ENCODE results near the gene MARCHF7. TPM values are rescaled to one million over a fixed set of nuclear protein-coding genes. Genes with fewer than 3 reads are reported as not detected.

The MARCHF7 gene
- total and polyA plus RNA-seq, 2 of the 13 experiments (the other 11 are each of a cell fraction or from before 2014, with no cell fraction given): 32.8 to 88.5 TPM

DNA sequence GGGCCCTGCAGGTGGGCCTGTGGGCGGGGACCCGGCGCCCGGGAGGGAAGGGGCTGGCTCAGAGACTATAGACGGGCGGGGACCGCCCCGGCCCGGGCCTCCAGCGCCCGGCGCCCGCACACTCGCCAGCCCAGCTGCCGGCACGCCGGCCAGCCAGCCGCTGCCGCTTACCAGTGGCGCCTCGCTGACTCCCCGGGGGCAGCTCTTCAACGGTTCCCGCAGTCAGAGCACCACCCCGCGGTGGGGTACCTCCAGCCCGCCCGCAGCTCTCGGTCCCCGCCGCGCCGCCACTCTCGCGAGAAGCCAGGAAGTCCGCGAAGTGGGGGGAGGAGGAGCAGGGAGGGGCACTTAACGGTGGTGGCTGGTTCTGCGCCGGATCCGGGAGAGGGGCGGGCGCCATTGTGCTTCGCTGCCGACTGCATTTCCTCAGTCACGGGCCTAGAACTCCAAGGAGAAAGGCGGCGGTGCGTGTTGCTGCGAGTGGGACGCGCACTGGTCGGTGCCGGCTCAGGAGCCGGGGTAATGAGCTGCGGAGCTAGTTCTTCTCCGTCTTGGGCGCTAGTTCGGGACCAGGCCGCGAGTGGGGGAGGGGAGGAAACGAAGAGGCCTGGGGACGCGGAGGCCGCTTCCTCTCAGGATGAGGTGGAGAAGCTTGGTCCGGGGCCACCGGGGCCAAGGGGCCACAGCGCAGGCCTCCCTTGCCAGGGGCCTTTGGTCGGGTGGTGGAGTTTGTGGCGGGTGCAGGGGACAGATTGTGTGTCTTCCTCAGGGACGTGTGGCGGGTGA is at the start of gene MARCHF7 (continued):
- TF ChIP-seq, protein P1, sequence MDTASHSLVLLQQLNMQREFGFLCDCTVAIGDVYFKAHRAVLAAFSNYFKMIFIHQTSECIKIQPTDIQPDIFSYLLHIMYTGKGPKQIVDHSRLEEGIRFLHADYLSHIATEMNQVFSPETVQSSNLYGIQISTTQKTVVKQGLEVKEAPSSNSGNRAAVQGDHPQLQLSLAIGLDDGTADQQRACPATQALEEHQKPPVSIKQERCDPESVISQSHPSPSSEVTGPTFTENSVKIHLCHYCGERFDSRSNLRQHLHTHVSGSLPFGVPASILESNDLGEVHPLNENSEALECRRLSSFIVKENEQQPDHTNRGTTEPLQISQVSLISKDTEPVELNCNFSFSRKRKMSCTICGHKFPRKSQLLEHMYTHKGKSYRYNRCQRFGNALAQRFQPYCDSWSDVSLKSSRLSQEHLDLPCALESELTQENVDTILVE (CRISPR knock-in tag; IDR thresholded peaks at IDR 0.05): peak; percentile 92
- TF ChIP-seq, protein P2, sequence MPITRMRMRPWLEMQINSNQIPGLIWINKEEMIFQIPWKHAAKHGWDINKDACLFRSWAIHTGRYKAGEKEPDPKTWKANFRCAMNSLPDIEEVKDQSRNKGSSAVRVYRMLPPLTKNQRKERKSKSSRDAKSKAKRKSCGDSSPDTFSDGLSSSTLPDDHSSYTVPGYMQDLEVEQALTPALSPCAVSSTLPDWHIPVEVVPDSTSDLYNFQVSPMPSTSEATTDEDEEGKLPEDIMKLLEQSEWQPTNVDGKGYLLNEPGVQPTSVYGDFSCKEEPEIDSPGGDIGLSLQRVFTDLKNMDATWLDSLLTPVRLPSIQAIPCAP (CRISPR knock-in tag; IDR thresholded peaks at IDR 0.05; ENCODE audit: low read depth): no peak
- peak; percentile 89 for TF ChIP-seq HNRNPH1 (optimal IDR thresholded peaks at IDR 0.05; ENCODE audit: low read depth, low read length)
- TF ChIP-seq, protein P3, sequence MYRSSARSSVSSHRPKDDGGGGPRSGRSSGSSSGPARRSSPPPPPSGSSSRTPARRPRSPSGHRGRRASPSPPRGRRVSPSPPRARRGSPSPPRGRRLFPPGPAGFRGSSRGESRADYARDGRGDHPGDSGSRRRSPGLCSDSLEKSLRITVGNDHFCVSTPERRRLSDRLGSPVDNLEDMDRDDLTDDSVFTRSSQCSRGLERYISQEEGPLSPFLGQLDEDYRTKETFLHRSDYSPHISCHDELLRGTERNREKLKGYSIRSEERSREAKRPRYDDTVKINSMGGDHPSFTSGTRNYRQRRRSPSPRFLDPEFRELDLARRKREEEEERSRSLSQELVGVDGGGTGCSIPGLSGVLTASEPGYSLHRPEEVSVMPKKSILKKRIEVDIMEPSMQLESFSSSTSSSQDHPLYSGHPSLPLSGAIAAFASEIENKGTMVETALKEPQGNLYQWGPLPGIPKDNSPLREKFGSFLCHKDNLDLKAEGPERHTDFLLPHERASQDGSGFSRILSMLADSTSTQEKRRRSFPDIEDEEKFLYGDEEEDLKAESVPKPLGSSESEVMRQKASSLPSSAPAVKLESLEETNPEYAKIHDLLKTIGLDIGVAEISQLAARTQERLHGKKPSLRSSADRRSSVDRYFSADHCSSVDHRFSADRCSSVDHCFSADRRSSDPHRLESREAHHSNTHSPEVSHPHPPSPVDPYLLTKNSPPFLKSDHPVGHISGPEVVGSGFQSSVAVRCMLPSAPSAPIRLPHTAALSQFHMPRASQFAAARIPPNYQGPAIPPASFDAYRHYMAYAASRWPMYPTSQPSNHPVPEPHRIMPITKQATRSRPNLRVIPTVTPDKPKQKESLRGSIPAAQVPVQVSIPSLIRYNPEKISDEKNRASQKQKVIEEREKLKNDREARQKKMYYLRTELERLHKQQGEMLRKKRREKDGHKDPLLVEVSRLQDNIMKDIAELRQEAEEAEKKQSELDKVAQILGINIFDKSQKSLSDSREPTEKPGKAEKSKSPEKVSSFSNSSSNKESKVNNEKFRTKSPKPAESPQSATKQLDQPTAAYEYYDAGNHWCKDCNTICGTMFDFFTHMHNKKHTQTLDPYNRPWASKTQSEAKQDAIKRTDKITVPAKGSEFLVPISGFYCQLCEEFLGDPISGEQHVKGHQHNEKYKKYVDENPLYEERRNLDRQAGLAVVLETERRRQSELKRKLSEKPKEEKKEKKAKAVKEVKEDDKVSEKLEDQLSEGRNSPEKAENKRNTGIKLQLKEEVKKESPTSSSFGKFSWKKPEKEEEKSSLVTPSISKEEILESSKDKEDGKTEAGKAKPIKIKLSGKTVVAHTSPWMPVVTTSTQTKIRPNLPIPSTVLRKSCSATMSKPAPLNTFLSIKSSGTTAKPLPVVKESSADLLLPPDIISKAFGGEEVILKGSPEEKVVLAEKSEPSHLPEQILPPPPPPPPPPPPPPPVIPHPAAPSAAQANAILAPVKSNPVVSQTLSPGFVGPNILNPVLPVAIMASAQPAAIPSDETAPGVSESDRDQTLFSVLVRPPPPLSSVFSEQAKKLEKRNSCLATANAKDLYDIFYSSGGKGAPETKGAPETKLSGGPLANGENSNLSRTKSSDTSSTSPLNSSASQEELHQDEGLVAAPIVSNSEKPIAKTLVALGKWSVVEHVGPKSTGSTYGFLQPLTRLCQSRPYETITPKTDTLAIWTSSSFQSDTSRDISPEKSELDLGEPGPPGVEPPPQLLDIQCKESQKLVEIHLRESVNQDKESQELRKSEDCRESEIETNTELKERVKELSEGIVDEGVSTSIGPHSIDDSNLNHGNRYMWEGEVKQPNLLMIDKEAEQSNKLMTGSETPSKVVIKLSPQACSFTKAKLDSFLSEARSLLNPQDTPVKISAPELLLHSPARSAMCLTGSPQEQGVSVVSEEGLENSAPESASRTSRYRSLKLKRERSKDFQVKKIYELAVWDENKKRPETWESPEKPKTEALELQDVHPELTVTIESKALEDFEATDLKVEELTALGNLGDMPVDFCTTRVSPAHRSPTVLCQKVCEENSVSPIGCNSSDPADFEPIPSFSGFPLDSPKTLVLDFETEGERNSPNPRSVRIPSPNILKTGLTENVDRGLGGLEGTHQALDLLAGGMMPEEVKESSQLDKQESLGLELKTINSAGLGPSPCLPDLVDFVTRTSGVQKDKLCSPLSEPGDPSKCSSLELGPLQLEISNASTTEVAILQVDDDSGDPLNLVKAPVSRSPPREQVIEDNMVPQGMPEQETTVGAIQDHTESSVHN (CRISPR knock-in tag; IDR thresholded peaks at IDR 0.05): peak; percentile 20; the same call in 1 of the 2 replicates
- no peak; the same call in 1 of the 2 replicates for TF ChIP-seq NFYC (CRISPR knock-in tag; IDR thresholded peaks at IDR 0.05)
- TF ChIP-seq, protein P4, sequence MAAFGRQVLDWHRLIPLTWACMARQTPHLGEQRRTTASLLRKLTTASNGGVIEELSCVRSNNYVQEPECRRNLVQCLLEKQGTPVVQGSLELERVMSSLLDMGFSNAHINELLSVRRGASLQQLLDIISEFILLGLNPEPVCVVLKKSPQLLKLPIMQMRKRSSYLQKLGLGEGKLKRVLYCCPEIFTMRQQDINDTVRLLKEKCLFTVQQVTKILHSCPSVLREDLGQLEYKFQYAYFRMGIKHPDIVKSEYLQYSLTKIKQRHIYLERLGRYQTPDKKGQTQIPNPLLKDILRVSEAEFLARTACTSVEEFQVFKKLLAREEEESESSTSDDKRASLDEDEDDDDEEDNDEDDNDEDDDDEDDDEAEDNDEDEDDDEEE (CRISPR knock-in tag; IDR thresholded peaks at IDR 0.05): peak; percentile 97
- TF ChIP-seq ZNF235 (CRISPR knock-in tag; IDR thresholded peaks at IDR 0.05; ENCODE audit: borderline replicate concordance): peak; percentile 97
- peak; percentile 79 for TF ChIP-seq SOX5 (CRISPR knock-in tag; IDR thresholded peaks at IDR 0.05; ENCODE audit: borderline replicate concordance)
- TF ChIP-seq ZNF546 (CRISPR knock-in tag; conservative IDR thresholded peaks at IDR 0.05): no peak; the same call in 1 of the 2 replicates
- peak; percentile 69; the same call in 1 of the 2 replicates for TF ChIP-seq ZNF3 (CRISPR knock-in tag; IDR thresholded peaks at IDR 0.05)
- peak; percentile 88; the same call in 1 of the 2 replicates for TF ChIP-seq PITX1 (CRISPR knock-in tag; IDR thresholded peaks at IDR 0.05)
- TF ChIP-seq DNMT1 (CRISPR knock-in tag; IDR thresholded peaks at IDR 0.05): 0 out of 2 replicates have a peak, but pooled peaks have one; percentile 29
- no peak for TF ChIP-seq SRF (IDR thresholded peaks at IDR 0.05; ENCODE audit: low read depth, low read length)
- TF ChIP-seq CREM (IDR thresholded peaks at IDR 0.05): peak; percentile 63
- TF ChIP-seq CREM (CRISPR knock-in tag; IDR thresholded peaks at IDR 0.05): no peak; the same call in 1 of the 2 replicates
- TF ChIP-seq ZNF34 (CRISPR knock-in tag; IDR thresholded peaks at IDR 0.05; ENCODE audit: borderline replicate concordance): peak; percentile 100
- TF ChIP-seq ZNF44 (CRISPR knock-in tag; IDR thresholded peaks at IDR 0.05): peak; percentile 22; the same call in 1 of the 2 replicates
- TF ChIP-seq ZNF430 (CRISPR knock-in tag; IDR thresholded peaks at IDR 0.05): peak; percentile 91; the same call in 1 of the 2 replicates
